Endothelial cell of umbilical vein (primary cell): ENCODE data around the gene NYAP2. TPM values are rescaled to one million over a fixed set of nuclear protein-coding genes. Genes with fewer than 3 reads are reported as not detected.

ENCODE experiments used
- BruUV-seq: library from RNA; stranded (reverse); fragments of 400-500 nt; replicated peaks from 2 replicates; lab custom pipeline; 2021; lab: Mats Ljungman, UMichigan
- CTCF ChIA-PET: fragments of 300-600, 350-600 bp; sonication (Branson Sonifier 250); formaldehyde crosslinking; loops from one replicate; lab custom pipeline; 2021; ENCODE audit warnings: antibody characterized with exemption, inconsistent platforms; lab: Charles Lee
- POLR2A ChIA-PET: fragments of 300-600, 350-600 bp; sonication (Branson Sonifier 250); formaldehyde crosslinking; loops from one replicate; lab custom pipeline; 2021; ENCODE audit warnings: antibody characterized with exemption, inconsistent platforms; lab: Charles Lee
- DNase-seq: peaks from one replicate; pipeline ENCODE4 v3.0.0-alpha.2; 2011; ENCODE audit warnings: low read depth, low spot score
- FAIRE-seq: peaks from 2 replicates; lab custom pipeline; 2011; peaks lifted over from hg19 to GRCh38; lab: Jason Lieb, UNC
- H2AFZ ChIP-seq: 2 replicates; pipeline ENCODE4 v1.6.0; 2012; ENCODE audit warnings: low read depth, low read length, control low read depth, inconsistent platforms
- H3K27ac ChIP-seq: 2 replicates; pipeline ENCODE4 v1.5.1; 2011; ENCODE audit warnings: low read depth, mild to moderate bottlenecking, control low read depth, low read length, moderate library complexity; ENCODE audit not compliant: insufficient read depth
- H3K27me3 ChIP-seq, 2 experiments: 2 replicates each; pipeline versions ENCODE4 v1.6.0 to v1.6.1; 2011; ENCODE audit warnings: low read length in 2 of 2, mixed read lengths in 1 of 2; ENCODE audit not compliant: control insufficient read depth in 2 of 2, insufficient read depth in 2 of 2
- H3K36me3 ChIP-seq, 2 experiments: 2 replicates in 1 of 2; 3 replicates in 1 of 2; pipeline ENCODE4 v1.5.1; 2011; ENCODE audit warnings: low read length in 2 of 2, mild to moderate bottlenecking in 1 of 2, moderate library complexity in 1 of 2; ENCODE audit not compliant: control insufficient read depth in 2 of 2, insufficient read depth in 2 of 2; ENCODE audit errors: extremely low read depth in 1 of 2
- H3K4me1 ChIP-seq: 3 replicates; pipeline ENCODE4 v1.5.1; 2011; ENCODE audit warnings: mild to moderate bottlenecking, low read length; ENCODE audit not compliant: control insufficient read depth, insufficient read depth; ENCODE audit errors: extremely low read depth
- H3K4me2 ChIP-seq: 2 replicates; pipeline ENCODE4 v1.6.1; 2011; ENCODE audit warnings: low read length, control low read depth, mixed read lengths; ENCODE audit not compliant: insufficient read depth
- H3K4me3 ChIP-seq, 3 experiments: fragments of 200-600 bp in 1 of 3; sonication (generic), shearing (Covaris generic) in 1 of 3; replicated peaks in 1 of 3; 2 replicates each; pipeline ENCODE4 v1.5.1; 2011 to 2016; ENCODE audit warnings: control low read depth in 3 of 3, low read length in 3 of 3, mild to moderate bottlenecking in 2 of 3, inconsistent platforms in 1 of 3, low read depth in 1 of 3, moderate library complexity in 1 of 3; ENCODE audit not compliant: insufficient read depth in 1 of 3
- H3K79me2 ChIP-seq: 2 replicates; pipeline ENCODE4 v1.6.0; 2012; ENCODE audit warnings: low read length, inconsistent platforms; ENCODE audit not compliant: control insufficient read depth, insufficient read depth
- H3K9ac ChIP-seq: replicated peaks from 2 replicates; pipeline ENCODE3; 2011; ENCODE audit warnings: low read length, control low read depth; ENCODE audit not compliant: insufficient read depth; ENCODE audit errors: extremely low read depth
- H3K9me1 ChIP-seq: replicated peaks from 3 replicates; pipeline ENCODE4 v1.6.0; 2011; ENCODE audit warnings: mild to moderate bottlenecking, low read length; ENCODE audit not compliant: control insufficient read depth, insufficient read depth; ENCODE audit errors: extremely low read depth
- H3K9me3 ChIP-seq: replicated peaks from 2 replicates; pipeline ENCODE4 v1.5.1; 2012; ENCODE audit warnings: low read length, inconsistent platforms; ENCODE audit not compliant: control insufficient read depth, insufficient read depth
- H4K20me1 ChIP-seq: replicated peaks from 2 replicates; pipeline ENCODE3; 2011; ENCODE audit warnings: mild to moderate bottlenecking, low read length; ENCODE audit not compliant: control insufficient read depth, insufficient read depth; ENCODE audit errors: extremely low read depth
- EZH2 ChIP-seq: IDR thresholded peaks from 2 replicates; pipeline ENCODE4 v1.6.1; 2012; ENCODE audit warnings: borderline replicate concordance, low read depth, mild to moderate bottlenecking, moderate library complexity, low read length, inconsistent platforms; ENCODE audit not compliant: severe bottlenecking
- FOS ChIP-seq: IDR thresholded peaks from 2 replicates; pipeline ENCODE4 v1.6.1; 2011; ENCODE audit warnings: mild to moderate bottlenecking, low read length, moderate library complexity, borderline replicate concordance; ENCODE audit not compliant: insufficient read depth
- GATA2 ChIP-seq: IDR thresholded peaks from 2 replicates; pipeline ENCODE4 v1.7.0; 2011; ENCODE audit warnings: low read depth, mild to moderate bottlenecking, moderate library complexity, mixed read lengths, low read length; ENCODE audit not compliant: insufficient read length, insufficient read depth
- JUN ChIP-seq: IDR thresholded peaks from 2 replicates; pipeline ENCODE4 v1.6.1; 2011; ENCODE audit warnings: borderline replicate concordance, low read depth; ENCODE audit not compliant: insufficient read length, insufficient read depth
- MYC ChIP-seq: IDR thresholded peaks from one replicate; pipeline ENCODE4 v1.6.1; 2011; ENCODE audit warnings: mild to moderate bottlenecking, low read depth, low read length
- POLR2A ChIP-seq: IDR thresholded peaks from 2 replicates; pipeline ENCODE4 v1.6.1; 2012; ENCODE audit warnings: low read depth, mild to moderate bottlenecking, control low read depth, low read length
- POLR2AphosphoS5 ChIP-seq: IDR thresholded peaks from 2 replicates; pipeline ENCODE4 v1.6.1; 2012; ENCODE audit warnings: low read depth, mild to moderate bottlenecking, control low read depth, low read length, moderate library complexity; ENCODE audit not compliant: insufficient read depth
- dilution Hi-C: fragments of 300-500 bp; cut with MboI; formaldehyde crosslinking; loops from one replicate; pipeline ENCODE4 v1.15.0; 2019; ENCODE audit warnings: low sequenced_read_pairs; ENCODE audit not compliant: extremely low pct_ligation_motif_present
- intact Hi-C: fragments of 100-400 bp; cut with micrococcal nuclease; formaldehyde crosslinking; loops from one replicate; pipeline ENCODE4 v1.10.0; 2022
- polyA plus RNA-seq, 4 experiments: library from polyadenylated mRNA; depleted of rRNA in 3 of 4; stranded (reverse) in 3 of 4; unstranded in 1 of 4; fragments of >200 nt; gene quantifications; 2 replicates each; pipeline versions ENCODE4 v1.2.1 to v1.2.3, GENCODE V29; 2011 to 2012; ENCODE audit warnings: missing spikeins in 1 of 4
- total RNA-seq: library from RNA; stranded (reverse); gene quantifications from 2 replicates; pipeline ENCODE4 v1.2.3, GENCODE V29; 2021
- TF ChIP-seq, protein P1 (sequence below), 2 donors: IDR thresholded peaks; 1 replicate in 1 of 2; 2 replicates in 1 of 2; pipeline ENCODE4 v1.5.1; 2011; ENCODE audit warnings: low read length in 2 of 2, mild to moderate bottlenecking in 2 of 2, moderate library complexity in 2 of 2, control low read depth in 1 of 2, inconsistent platforms in 1 of 2, low read depth in 1 of 2; ENCODE audit not compliant: insufficient read depth in 1 of 2; ENCODE audit errors: extremely low read depth in 1 of 2
- TF ChIP-seq, protein P2 (sequence below): IDR thresholded peaks from 2 replicates; pipeline ENCODE4 v1.6.1; 2011; ENCODE audit not compliant: insufficient read depth, insufficient read length

NYAP2 gene
- total and polyA plus RNA-seq, 2 donors (not counting 3 experiments of a cell fraction or from before 2014, with no cell fraction given): not detected

DNA sequence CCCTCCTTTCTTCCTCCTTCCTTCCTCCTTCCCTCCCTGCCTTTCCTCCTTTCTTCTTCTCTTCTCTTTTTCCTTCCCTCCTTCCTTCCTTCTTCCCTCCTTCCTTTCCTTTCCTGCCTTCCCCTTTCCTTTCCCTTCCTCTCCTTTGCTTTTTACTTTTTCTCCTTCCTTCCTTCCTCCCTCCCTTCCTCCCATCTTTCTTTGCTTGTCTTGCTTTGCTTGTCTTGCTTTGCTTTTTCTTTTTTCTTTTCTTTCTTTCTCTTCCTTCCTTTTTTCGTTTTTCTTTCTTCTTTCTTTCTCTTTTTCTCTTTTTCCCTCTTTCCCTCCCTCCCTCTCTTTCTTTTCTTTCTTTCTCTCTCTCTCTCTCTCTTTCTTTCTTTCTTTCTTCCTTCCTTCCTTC lies 113.0 kb downstream of the NYAP2 start:
- CTCF ChIA-PET: no interaction called here
- Histone ChIP-seq H3K9me3 (peaks cover 2% of the 10 kb centered on the region), H3K36me3 (no peaks in the 10 kb centered on the region), H2AFZ (no peak overlapping the region), H3K9ac (no peak overlapping the region), H3K4me1 (no peaks in the 10 kb centered on the region), H3K27me3 (no peaks in the 10 kb centered on the region), H3K4me2 (no peak overlapping the region), H3K79me2 (no peaks in the 10 kb centered on the region), H3K9me1 (no peaks in the 10 kb centered on the region), H4K20me1 (no peaks in the 10 kb centered on the region), H3K4me3 (no peak overlapping the region), H3K27ac (no peak overlapping the region)
- POLR2A ChIA-PET: no interaction called here
- no peak for TF ChIP-seq POLR2A
- no TSS peak for BruUV-seq
- DNase-seq (no peak), FAIRE-seq (no peak)
- dilution Hi-C loops: no loop called here
- intact Hi-C loops: no loop called here

DNA sequence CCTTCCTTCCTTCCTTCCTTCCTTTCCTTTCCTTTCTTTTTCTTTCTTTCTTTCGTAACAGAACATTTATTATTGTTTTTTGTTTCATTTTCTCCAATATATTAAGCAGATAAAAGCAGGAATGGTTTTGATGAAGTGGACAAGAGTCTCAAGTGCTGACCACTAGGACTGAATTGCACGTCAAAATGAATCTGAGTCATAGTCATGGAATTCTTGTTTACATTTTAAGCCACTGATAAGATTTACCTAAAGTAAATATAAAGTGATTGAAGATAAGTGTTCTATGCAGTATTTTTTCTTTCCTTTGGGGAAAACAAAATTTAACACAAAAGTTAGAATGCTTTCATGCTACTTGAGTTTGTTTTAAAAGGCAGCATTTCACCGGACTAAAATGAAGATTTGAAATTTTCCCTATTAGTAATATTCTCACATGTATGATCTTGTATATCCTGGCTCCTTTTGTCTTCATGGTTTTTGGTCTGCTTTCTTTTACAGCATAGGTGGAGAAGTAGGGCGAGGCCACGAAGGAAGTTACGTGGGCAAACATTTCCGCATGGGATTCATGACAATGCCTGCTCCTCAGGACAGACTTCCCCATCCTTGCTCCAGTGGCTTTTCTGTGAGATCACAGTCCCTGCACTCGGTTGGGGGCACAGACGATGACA lies 113.5 kb downstream of the NYAP2 start:
- TF ChIP-seq EZH2 (no peak), POLR2A (no peak), FOS (no peak), GATA2 (no peak), MYC (no peak), POLR2AphosphoS5 (no peak), JUN (no peak)
- TF ChIP-seq, protein P1, sequence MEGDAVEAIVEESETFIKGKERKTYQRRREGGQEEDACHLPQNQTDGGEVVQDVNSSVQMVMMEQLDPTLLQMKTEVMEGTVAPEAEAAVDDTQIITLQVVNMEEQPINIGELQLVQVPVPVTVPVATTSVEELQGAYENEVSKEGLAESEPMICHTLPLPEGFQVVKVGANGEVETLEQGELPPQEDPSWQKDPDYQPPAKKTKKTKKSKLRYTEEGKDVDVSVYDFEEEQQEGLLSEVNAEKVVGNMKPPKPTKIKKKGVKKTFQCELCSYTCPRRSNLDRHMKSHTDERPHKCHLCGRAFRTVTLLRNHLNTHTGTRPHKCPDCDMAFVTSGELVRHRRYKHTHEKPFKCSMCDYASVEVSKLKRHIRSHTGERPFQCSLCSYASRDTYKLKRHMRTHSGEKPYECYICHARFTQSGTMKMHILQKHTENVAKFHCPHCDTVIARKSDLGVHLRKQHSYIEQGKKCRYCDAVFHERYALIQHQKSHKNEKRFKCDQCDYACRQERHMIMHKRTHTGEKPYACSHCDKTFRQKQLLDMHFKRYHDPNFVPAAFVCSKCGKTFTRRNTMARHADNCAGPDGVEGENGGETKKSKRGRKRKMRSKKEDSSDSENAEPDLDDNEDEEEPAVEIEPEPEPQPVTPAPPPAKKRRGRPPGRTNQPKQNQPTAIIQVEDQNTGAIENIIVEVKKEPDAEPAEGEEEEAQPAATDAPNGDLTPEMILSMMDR (IDR thresholded peaks at IDR 0.05; ENCODE audit: extremely low read depth in 1 of 2, insufficient read depth in 1 of 2, low read depth in 1 of 2, low read length in 2 of 2): no peak
- TF ChIP-seq, protein P2, sequence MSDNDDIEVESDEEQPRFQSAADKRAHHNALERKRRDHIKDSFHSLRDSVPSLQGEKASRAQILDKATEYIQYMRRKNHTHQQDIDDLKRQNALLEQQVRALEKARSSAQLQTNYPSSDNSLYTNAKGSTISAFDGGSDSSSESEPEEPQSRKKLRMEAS: no peak
- Histone ChIP-seq H3K79me2 (no peaks in the 10 kb centered on the region), H3K4me3 (no peak overlapping the region), H3K4me2 (no peak overlapping the region), H3K9me1 (no peaks in the 10 kb centered on the region), H3K9me3 (peaks cover 2% of the 10 kb centered on the region), H3K27me3 (no peaks in the 10 kb centered on the region), H3K9ac (no peak overlapping the region), H2AFZ (no peak overlapping the region), H3K27ac (no peak overlapping the region), H3K4me1 (no peaks in the 10 kb centered on the region), H3K36me3 (no peaks in the 10 kb centered on the region), H4K20me1 (no peaks in the 10 kb centered on the region)
- ChIA-PET CTCF (no interaction called here), POLR2A (no interaction called here)
- FAIRE-seq: no peak
- BruUV-seq: no TSS peak
- dilution Hi-C loops: no loop called here
- intact Hi-C loops: no loop called here
- no peak for DNase-seq
